HEK293 (cell line): ENCODE results near the gene GPHA2.
A peak's percentile ranks its signal among the peaks of the same experiment; 100 is the strongest.

Source experiments
- CTCF ChIA-PET: fragments of 350-600 bp; formaldehyde crosslinking; extraction: SDS; loops from one replicate; lab custom pipeline; 2021; ENCODE audit warnings: antibody characterized with exemption; lab: Yijun Ruan, JAX
- POLR2A ChIA-PET: fragments of 300-600 bp; formaldehyde crosslinking; extraction: SDS; loops from one replicate; lab custom pipeline; 2020; ENCODE audit warnings: antibody characterized with exemption, inconsistent platforms; lab: Yijun Ruan, JAX
- H3K27ac ChIP-seq: fragments of 200-500 bp; sonication (Bioruptor generic); 2 replicates; pipeline ENCODE4 v1.5.1; 2014; ENCODE audit warnings: low read depth, low read length, control low read depth, inconsistent platforms; ENCODE audit errors: extremely low read depth
- H3K36me3 ChIP-seq, 2 experiments: fragments of 200-500 bp in 1 of 2; sonication (Bioruptor generic) in 1 of 2; 1 replicate in 1 of 2; 2 replicates in 1 of 2; pipeline ENCODE4 v1.5.1; 2014 to 2017; ENCODE audit warnings: inconsistent platforms in 2 of 2, low read length in 2 of 2; ENCODE audit not compliant: control insufficient read depth in 2 of 2, insufficient read depth in 1 of 2
- H3K4me1 ChIP-seq: fragments of 200-500 bp; sonication (Bioruptor generic); 2 replicates; pipeline ENCODE4 v1.5.1; 2014; ENCODE audit warnings: mild to moderate bottlenecking, low read length, inconsistent platforms; ENCODE audit not compliant: control insufficient read depth, insufficient read depth
- H3K4me3 ChIP-seq: 2 replicates; pipeline ENCODE4 v1.5.1; 2011; ENCODE audit warnings: low read depth, mild to moderate bottlenecking, control low read depth, low read length, moderate library complexity
- H3K9me3 ChIP-seq: fragments of 200-500 bp; sonication (Bioruptor generic); 2 replicates; pipeline ENCODE4 v1.5.1; 2014; ENCODE audit warnings: low read depth, low read length, inconsistent platforms; ENCODE audit not compliant: control insufficient read depth, insufficient read depth
- BCL11A ChIP-seq: fragments of 450-650 bp; formaldehyde crosslinking; IDR thresholded peaks from 2 replicates; pipeline ENCODE4 v1.5.1; 2016; ENCODE audit warnings: low read depth, missing biosample characterization, missing genetic modification characterization
- GLI2 ChIP-seq: fragments of 450-650 bp; formaldehyde crosslinking; IDR thresholded peaks from 2 replicates; pipeline ENCODE4; 2017; ENCODE audit warnings: missing biosample characterization, missing genetic modification characterization, low read depth, borderline replicate concordance
- KLF7 ChIP-seq: fragments of 450-650 bp; formaldehyde crosslinking; IDR thresholded peaks from 2 replicates; pipeline ENCODE4 v1.5.1; 2016; ENCODE audit warnings: missing biosample characterization, missing genetic modification characterization, borderline replicate concordance
- REPIN1 ChIP-seq: fragments of 450-650 bp; formaldehyde crosslinking; IDR thresholded peaks from 2 replicates; pipeline ENCODE4 v1.5.1; 2017; ENCODE audit warnings: missing biosample characterization, missing genetic modification characterization, low read depth
- SALL2 ChIP-seq: fragments of 450-650 bp; formaldehyde crosslinking; IDR thresholded peaks from 2 replicates; pipeline ENCODE4 v1.5.0; 2017; ENCODE audit warnings: missing biosample characterization, mild to moderate bottlenecking, missing genetic modification characterization, borderline replicate concordance
- ZBTB17 ChIP-seq: fragments of 450-650 bp; formaldehyde crosslinking; IDR thresholded peaks from 2 replicates; pipeline ENCODE4 v1.5.1; 2016; ENCODE audit warnings: missing biosample characterization, missing genetic modification characterization
- ZFHX2 ChIP-seq: fragments of 450-650 bp; formaldehyde crosslinking; conservative IDR thresholded peaks from 2 replicates; pipeline ENCODE4 v1.5.1; 2016; ENCODE audit warnings: missing biosample characterization, missing genetic modification characterization
- ZNF138 ChIP-seq: fragments of 450-650 bp; formaldehyde crosslinking; IDR thresholded peaks from 2 replicates; pipeline ENCODE4 v1.5.1; 2016; ENCODE audit warnings: missing biosample characterization, missing genetic modification characterization, borderline replicate concordance
- ZNF211 ChIP-seq: fragments of 450-650 bp; formaldehyde crosslinking; IDR thresholded peaks from 2 replicates; pipeline ENCODE4 v1.5.1; 2016; ENCODE audit warnings: low read depth, missing biosample characterization, missing genetic modification characterization
- ZNF391 ChIP-seq: fragments of 450-650 bp; formaldehyde crosslinking; IDR thresholded peaks from 2 replicates; pipeline ENCODE4 v1.5.1; 2016; ENCODE audit warnings: low read depth, missing biosample characterization, missing genetic modification characterization, borderline replicate concordance
- ZNF426 ChIP-seq: fragments of 450-650 bp; formaldehyde crosslinking; IDR thresholded peaks from 2 replicates; pipeline ENCODE4 v1.5.1; 2017; ENCODE audit warnings: missing biosample characterization, missing genetic modification characterization, mild to moderate bottlenecking, inconsistent platforms, moderate library complexity
- ZNF660 ChIP-seq: fragments of 450-650 bp; IDR thresholded peaks from 2 replicates; pipeline ENCODE4 v1.5.1; 2018; ENCODE audit warnings: missing biosample characterization, mild to moderate bottlenecking, missing genetic modification characterization
- ZNF664 ChIP-seq: fragments of 450-650 bp; formaldehyde crosslinking; IDR thresholded peaks from 2 replicates; pipeline ENCODE4 v1.5.1; 2016; ENCODE audit warnings: missing biosample characterization, missing genetic modification characterization
- ZNF843 ChIP-seq: fragments of 450-650 bp; formaldehyde crosslinking; IDR thresholded peaks from 2 replicates; pipeline ENCODE4 v1.5.1; 2016; ENCODE audit warnings: missing biosample characterization, missing genetic modification characterization
- TF ChIP-seq, protein P1 (sequence below): fragments of 450-650 bp; formaldehyde crosslinking; IDR thresholded peaks from 2 replicates; pipeline ENCODE4 v1.5.1; 2016; ENCODE audit warnings: missing biosample characterization, missing genetic modification characterization
- TF ChIP-seq, protein P2 (sequence below): fragments of 450-650 bp; formaldehyde crosslinking; IDR thresholded peaks from 2 replicates; pipeline ENCODE4 v1.5.1; 2016; ENCODE audit warnings: missing biosample characterization, missing genetic modification characterization
- TF ChIP-seq, protein P3 (sequence below): fragments of 450-650 bp; formaldehyde crosslinking; IDR thresholded peaks from 2 replicates; pipeline ENCODE4 v1.5.1; 2016; ENCODE audit warnings: missing biosample characterization, missing genetic modification characterization, borderline replicate concordance
- TF ChIP-seq, protein P4 (sequence below): fragments of 450-650 bp; IDR thresholded peaks from 2 replicates; pipeline ENCODE4 v1.5.1; 2018; ENCODE audit warnings: missing biosample characterization, mild to moderate bottlenecking, missing genetic modification characterization
- TF ChIP-seq, protein P5 (sequence below): fragments of 450-650 bp; formaldehyde crosslinking; IDR thresholded peaks from 2 replicates; pipeline ENCODE4 v1.5.1; 2016; ENCODE audit warnings: missing biosample characterization, missing genetic modification characterization, low read depth
- TF ChIP-seq, protein P6 (sequence below): fragments of 450-650 bp; formaldehyde crosslinking; IDR thresholded peaks from 2 replicates; pipeline ENCODE4 v1.5.1; 2016; ENCODE audit warnings: missing biosample characterization, missing genetic modification characterization

Gene GPHA2

DNA sequence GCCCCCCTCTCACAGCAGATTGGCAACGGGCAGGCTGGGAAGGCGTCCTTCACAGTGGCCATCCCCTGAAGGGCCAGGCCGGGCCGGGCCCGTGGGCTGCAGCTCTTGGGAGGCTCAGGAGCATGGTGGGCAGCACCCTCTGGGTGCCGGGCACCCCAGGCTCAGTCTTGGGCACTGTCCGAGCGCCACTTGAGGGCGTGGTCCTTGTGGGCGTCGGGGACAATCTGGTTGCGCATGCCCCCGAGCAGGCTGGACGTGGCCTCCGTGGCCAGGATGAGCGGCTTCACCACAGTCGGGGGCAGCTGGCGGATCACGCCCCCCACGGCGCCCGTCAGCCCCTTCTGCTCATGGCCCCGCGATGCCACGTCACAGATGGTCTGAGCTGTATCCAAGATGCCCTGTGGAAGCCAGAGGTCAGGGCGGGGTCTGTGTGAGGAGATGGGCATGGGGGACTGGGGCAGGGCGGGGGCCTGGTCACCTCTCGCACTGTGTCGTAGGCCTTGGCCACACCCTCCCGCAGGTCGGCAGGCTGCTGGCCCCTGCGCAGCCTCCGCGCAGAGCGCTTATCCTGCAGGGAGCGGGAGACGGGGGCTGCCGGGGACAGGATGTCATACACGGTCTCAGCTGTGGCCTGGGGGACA is 40.8 kb downstream of the GPHA2 start (continued):
- TF ChIP-seq, protein P1, sequence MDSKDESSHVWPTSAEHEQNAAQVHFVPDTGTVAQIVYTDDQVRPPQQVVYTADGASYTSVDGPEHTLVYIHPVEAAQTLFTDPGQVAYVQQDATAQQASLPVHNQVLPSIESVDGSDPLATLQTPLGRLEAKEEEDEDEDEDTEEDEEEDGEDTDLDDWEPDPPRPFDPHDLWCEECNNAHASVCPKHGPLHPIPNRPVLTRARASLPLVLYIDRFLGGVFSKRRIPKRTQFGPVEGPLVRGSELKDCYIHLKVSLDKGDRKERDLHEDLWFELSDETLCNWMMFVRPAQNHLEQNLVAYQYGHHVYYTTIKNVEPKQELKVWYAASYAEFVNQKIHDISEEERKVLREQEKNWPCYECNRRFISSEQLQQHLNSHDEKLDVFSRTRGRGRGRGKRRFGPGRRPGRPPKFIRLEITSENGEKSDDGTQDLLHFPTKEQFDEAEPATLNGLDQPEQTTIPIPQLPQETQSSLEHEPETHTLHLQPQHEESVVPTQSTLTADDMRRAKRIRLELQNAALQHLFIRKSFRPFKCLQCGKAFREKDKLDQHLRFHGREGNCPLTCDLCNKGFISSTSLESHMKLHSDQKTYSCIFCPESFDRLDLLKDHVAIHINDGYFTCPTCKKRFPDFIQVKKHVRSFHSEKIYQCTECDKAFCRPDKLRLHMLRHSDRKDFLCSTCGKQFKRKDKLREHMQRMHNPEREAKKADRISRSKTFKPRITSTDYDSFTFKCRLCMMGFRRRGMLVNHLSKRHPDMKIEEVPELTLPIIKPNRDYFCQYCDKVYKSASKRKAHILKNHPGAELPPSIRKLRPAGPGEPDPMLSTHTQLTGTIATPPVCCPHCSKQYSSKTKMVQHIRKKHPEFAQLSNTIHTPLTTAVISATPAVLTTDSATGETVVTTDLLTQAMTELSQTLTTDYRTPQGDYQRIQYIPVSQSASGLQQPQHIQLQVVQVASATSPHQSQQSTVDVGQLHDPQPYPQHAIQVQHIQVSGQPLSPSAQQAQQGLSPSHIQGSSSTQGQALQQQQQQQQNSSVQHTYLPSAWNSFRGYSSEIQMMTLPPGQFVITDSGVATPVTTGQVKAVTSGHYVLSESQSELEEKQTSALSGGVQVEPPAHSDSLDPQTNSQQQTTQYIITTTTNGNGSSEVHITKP (tag by site-specific recombination): no peak
- no peak for TF ChIP-seq ZFHX2
- no peak for TF ChIP-seq ZNF660 (tag by site-specific recombination)

DNA sequence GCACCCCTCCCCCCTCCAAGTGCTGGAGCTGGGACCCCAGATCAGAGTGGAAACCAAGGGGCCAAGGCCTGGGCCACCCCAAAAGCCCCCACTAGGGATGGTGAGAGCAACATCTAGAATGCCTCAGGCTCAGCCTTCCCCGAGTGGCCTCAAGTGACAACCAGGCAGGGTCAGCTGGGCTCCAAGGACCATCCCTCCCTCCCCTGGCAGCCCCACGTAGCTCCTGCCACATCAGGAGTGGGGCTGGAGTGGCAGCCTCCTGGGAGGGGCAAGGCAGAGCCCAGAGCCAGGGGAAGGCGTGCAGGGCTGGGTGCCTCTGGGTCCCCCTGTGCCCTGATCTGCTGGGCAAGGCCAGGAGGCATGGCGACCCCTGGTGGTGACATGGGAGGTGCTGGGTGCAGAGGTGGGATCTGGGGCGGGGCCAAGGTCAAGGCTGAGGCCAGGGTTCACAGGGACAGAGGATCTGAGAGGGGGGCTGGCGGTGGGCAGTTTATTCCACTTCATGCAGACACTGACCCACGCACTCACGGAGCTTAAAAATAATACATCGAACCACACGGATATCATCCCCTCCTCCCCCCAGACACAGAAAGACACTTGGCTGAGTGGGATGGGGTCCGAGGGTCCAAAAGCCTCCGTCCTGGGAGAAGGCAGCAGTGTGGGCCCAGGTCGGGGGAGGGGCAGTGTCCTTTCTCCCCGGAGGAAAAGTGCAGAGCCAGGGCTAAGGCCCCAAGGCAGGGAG is 41.5 kb downstream of the GPHA2 start:
- POLR2A ChIA-PET: interaction anchor here (1.3 to 1.4 kb wide), 2 partner anchors 48 to 116 kb away, joined by 3 read pairs; partner anchors contain the start of gene SF1
- Histone ChIP-seq H3K4me1 (no peaks in the 10 kb centered on the region), H3K9me3 (no peaks in the 10 kb centered on the region), H3K27ac (no peak overlapping the region), H3K36me3 (peaks cover 0 to 41% of the 10 kb centered on the region in 2 experiments; a peak in 1 of 3 replicates), H3K4me3 (no peak overlapping the region)
- CTCF ChIA-PET: interaction anchor here (0.5 to 9.4 kb wide), 24 partner anchors 9 to 165 kb away, joined by 3 to 111 read pairs (median 4); partner anchors contain the start of genes ARL2, ATG2A, BATF2 and MAP4K2
- TF ChIP-seq ZNF843 (no peak), ZNF664 (tag by site-specific recombination) (no peak), REPIN1 (tag by site-specific recombination) (no peak), BCL11A (tag by site-specific recombination) (0 out of 2 replicates have a peak, but pooled peaks have one; percentile 48), ZNF426 (tag by site-specific recombination) (no peak), GLI2 (tag by site-specific recombination) (no peak), ZNF391 (tag by site-specific recombination) (no peak), KLF7 (tag by site-specific recombination) (no peak), ZBTB17 (peak; percentile 63), ZNF138 (tag by site-specific recombination) (no peak), SALL2 (tag by site-specific recombination) (no peak), ZNF211 (tag by site-specific recombination) (no peak)
- TF ChIP-seq, protein P2, sequence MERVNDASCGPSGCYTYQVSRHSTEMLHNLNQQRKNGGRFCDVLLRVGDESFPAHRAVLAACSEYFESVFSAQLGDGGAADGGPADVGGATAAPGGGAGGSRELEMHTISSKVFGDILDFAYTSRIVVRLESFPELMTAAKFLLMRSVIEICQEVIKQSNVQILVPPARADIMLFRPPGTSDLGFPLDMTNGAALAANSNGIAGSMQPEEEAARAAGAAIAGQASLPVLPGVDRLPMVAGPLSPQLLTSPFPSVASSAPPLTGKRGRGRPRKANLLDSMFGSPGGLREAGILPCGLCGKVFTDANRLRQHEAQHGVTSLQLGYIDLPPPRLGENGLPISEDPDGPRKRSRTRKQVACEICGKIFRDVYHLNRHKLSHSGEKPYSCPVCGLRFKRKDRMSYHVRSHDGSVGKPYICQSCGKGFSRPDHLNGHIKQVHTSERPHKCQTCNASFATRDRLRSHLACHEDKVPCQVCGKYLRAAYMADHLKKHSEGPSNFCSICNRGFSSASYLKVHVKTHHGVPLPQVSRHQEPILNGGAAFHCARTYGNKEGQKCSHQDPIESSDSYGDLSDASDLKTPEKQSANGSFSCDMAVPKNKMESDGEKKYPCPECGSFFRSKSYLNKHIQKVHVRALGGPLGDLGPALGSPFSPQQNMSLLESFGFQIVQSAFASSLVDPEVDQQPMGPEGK (tag by site-specific recombination): peak; percentile 41; the same call in 1 of the 2 replicates
- TF ChIP-seq, protein P3, sequence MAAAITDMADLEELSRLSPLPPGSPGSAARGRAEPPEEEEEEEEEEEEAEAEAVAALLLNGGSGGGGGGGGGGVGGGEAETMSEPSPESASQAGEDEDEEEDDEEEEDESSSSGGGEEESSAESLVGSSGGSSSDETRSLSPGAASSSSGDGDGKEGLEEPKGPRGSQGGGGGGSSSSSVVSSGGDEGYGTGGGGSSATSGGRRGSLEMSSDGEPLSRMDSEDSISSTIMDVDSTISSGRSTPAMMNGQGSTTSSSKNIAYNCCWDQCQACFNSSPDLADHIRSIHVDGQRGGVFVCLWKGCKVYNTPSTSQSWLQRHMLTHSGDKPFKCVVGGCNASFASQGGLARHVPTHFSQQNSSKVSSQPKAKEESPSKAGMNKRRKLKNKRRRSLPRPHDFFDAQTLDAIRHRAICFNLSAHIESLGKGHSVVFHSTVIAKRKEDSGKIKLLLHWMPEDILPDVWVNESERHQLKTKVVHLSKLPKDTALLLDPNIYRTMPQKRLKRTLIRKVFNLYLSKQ (tag by site-specific recombination): no peak
- TF ChIP-seq, protein P4, sequence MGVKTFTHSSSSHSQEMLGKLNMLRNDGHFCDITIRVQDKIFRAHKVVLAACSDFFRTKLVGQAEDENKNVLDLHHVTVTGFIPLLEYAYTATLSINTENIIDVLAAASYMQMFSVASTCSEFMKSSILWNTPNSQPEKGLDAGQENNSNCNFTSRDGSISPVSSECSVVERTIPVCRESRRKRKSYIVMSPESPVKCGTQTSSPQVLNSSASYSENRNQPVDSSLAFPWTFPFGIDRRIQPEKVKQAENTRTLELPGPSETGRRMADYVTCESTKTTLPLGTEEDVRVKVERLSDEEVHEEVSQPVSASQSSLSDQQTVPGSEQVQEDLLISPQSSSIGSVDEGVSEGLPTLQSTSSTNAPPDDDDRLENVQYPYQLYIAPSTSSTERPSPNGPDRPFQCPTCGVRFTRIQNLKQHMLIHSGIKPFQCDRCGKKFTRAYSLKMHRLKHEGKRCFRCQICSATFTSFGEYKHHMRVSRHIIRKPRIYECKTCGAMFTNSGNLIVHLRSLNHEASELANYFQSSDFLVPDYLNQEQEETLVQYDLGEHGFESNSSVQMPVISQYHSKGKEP (tag by site-specific recombination): no peak
- TF ChIP-seq, protein P5, sequence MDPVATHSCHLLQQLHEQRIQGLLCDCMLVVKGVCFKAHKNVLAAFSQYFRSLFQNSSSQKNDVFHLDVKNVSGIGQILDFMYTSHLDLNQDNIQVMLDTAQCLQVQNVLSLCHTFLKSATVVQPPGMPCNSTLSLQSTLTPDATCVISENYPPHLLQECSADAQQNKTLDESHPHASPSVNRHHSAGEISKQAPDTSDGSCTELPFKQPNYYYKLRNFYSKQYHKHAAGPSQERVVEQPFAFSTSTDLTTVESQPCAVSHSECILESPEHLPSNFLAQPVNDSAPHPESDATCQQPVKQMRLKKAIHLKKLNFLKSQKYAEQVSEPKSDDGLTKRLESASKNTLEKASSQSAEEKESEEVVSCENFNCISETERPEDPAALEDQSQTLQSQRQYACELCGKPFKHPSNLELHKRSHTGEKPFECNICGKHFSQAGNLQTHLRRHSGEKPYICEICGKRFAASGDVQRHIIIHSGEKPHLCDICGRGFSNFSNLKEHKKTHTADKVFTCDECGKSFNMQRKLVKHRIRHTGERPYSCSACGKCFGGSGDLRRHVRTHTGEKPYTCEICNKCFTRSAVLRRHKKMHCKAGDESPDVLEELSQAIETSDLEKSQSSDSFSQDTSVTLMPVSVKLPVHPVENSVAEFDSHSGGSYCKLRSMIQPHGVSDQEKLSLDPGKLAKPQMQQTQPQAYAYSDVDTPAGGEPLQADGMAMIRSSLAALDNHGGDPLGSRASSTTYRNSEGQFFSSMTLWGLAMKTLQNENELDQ (tag by site-specific recombination): no peak
- TF ChIP-seq, protein P6, sequence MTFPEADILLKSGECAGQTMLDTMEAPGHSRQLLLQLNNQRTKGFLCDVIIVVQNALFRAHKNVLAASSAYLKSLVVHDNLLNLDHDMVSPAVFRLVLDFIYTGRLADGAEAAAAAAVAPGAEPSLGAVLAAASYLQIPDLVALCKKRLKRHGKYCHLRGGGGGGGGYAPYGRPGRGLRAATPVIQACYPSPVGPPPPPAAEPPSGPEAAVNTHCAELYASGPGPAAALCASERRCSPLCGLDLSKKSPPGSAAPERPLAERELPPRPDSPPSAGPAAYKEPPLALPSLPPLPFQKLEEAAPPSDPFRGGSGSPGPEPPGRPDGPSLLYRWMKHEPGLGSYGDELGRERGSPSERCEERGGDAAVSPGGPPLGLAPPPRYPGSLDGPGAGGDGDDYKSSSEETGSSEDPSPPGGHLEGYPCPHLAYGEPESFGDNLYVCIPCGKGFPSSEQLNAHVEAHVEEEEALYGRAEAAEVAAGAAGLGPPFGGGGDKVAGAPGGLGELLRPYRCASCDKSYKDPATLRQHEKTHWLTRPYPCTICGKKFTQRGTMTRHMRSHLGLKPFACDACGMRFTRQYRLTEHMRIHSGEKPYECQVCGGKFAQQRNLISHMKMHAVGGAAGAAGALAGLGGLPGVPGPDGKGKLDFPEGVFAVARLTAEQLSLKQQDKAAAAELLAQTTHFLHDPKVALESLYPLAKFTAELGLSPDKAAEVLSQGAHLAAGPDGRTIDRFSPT: peak; percentile 78
